HG02571 (cell line): Measurements from ENCODE around the gene APOL2.

Experiments
- ATAC-seq: cut with Tn5 transposase; IDR thresholded peaks from one replicate; pipeline ENCODE4 v1.9.1; 2021; ENCODE audit warnings: mild to moderate bottlenecking, moderate library complexity; ENCODE audit not compliant: unreplicated experiment

Gene APOL2

GRCh38 chr22:36180038-36180880 is 59.1 kb downstream of the APOL2 start:
- ATAC-seq = no peak

GRCh38 chr22:36177160-36177559 is 62.2 kb downstream of the APOL2 start:
- no peak for ATAC-seq
